HG03159 (cell line): ENCODE measurements around the gene BID.

ENCODE experiments used
- ATAC-seq: cut with Tn5 transposase; IDR thresholded peaks from one replicate; pipeline ENCODE4 v1.9.1; 2021; ENCODE audit warnings: mild to moderate bottlenecking, moderate library complexity; ENCODE audit not compliant: unreplicated experiment

The BID gene

GRCh38 chr22:17774206-17774925 lies at the start of gene BID:
TSS of gene BID (minus strand) at chr22:17774469. CDS start at chr22:17750116, 24,353 bp downstream.
- no peak for ATAC-seq

- ATAC-seq = no peak
Measured at GRCh38 chr22:17823964-17824363, 49.7 kb upstream of the BID start.

- no peak for ATAC-seq
Measured at GRCh38 chr22:17823226-17823625, 49.0 kb upstream of the BID start.

GRCh38 chr22:17822087-17822486 lies 47.8 kb upstream of the BID start:
- ATAC-seq = no peak

GRCh38 chr22:17820879-17821439 lies 46.7 kb upstream of the BID start:
- ATAC-seq = no peak

GRCh38 chr22:17818649-17819048 lies 44.4 kb upstream of the BID start:
- ATAC-seq = no peak

GRCh38 chr22:17818180-17818579 lies 43.9 kb upstream of the BID start:
- ATAC-seq = no peak

- ATAC-seq = no peak
Measured at GRCh38 chr22:17817511-17818065, 43.3 kb upstream of the BID start.

- no peak for ATAC-seq
Measured at GRCh38 chr22:17817079-17817478, 42.8 kb upstream of the BID start.

GRCh38 chr22:17816649-17817048 lies 42.4 kb upstream of the BID start:
- ATAC-seq = no peak

GRCh38 chr22:17815703-17816254 lies 41.5 kb upstream of the BID start:
- no peak for ATAC-seq

- ATAC-seq = no peak
Measured at GRCh38 chr22:17814830-17815229, 40.6 kb upstream of the BID start.

- ATAC-seq = no peak
Measured at GRCh38 chr22:17814084-17814483, 39.8 kb upstream of the BID start.

- ATAC-seq = no peak
Measured at GRCh38 chr22:17811119-17811518, 36.9 kb upstream of the BID start.

GRCh38 chr22:17810570-17811116 lies 36.4 kb upstream of the BID start:
- ATAC-seq = no peak

- no peak for ATAC-seq
Measured at GRCh38 chr22:17808693-17809403, 34.6 kb upstream of the BID start.

GRCh38 chr22:17807578-17808410 lies 33.5 kb upstream of the BID start:
- ATAC-seq = no peak

- no peak for ATAC-seq
Measured at GRCh38 chr22:17807086-17807485, 32.8 kb upstream of the BID start.

GRCh38 chr22:17806437-17806836 lies 32.2 kb upstream of the BID start:
- ATAC-seq = no peak

- ATAC-seq = no peak
Measured at GRCh38 chr22:17804331-17805080, 30.2 kb upstream of the BID start.
